IPS DF 19.7 (cell line): ENCODE measurements around the gene USP11.
"Not testable (repeated sequence)": the region's sequence is repeated elsewhere in the genome, so short reads cannot be mapped to it uniquely, and the experiment has no call there.

ENCODE experiments used
- DNase-seq: peaks from one replicate; pipeline ENCODE4 v3.0.0-alpha.2; 2013; ENCODE audit warnings: low read depth, low spot score

USP11 gene

DNA sequence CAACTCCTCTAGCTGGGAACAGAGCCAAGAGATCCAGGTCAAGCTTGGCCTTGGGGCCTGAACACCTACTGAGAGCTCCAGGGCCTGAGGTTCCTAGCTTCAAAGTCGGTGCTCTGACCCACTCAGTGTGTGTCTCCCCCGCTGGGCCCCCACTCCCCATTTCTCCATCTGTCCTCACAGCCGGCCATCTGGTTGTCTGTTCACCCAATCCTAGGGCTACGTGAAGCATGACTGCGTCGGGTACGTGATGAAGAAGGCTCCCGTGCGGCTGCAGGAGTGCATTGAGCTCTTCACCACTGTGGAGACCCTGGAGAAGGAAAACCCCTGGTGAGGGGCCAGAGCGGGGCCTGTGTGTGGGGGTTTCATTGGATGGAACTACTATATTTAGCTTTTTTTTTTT is 12.3 kb downstream of the USP11 start:
- no peak for DNase-seq

DNA sequence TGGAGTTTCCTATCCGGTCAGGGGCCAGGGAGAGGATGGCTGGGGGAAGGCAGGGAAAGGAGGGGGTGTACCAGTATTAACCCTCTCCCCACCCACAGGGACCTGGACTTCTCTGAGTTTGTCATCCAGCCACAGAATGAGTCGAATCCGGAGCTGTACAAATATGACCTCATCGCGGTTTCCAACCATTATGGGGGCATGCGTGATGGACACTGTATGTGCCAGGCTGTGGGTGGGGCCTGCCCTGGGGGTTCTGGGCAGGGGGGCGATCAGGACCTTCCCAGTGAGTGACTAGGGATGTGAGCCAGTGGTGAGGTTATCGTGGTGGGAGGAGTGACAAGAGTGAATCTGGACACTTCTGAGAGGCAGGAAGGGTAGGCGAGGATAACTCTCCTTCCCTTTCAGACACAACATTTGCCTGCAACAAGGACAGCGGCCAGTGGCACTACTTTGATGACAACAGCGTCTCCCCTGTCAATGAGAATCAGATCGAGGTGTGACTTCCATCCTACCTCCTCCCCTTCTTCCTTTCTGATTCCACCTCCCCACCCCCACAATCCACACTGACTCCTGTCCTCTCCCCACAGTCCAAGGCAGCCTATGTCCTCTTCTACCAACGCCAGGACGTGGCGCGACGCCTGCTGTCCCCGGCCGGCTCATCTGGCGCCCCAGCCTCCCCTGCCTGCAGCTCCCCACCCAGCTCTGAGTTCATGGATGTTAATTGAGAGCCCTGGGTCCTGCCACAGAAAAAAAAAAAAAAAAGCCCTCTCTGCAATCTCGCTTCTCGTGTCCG is 14.6 kb downstream of the USP11 start:
- no peak for DNase-seq

DNA sequence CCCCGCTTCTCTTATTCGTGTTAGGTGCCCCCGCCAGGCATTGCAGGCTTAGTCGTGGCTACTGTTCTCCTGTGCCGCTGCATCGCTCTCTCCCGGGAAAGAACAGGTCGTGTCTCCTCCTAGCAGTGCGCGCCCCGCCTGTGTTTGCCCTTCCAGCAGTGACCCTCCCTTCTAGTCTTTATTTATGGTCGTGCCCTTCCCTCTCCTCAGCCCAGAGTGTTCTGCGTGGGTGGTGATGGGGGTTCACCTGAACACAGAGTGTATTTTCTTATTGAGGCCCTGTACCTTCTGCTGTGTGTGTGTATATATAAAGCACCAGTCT is 15.2 kb downstream of the USP11 start:
- DNase-seq: no peak

DNA sequence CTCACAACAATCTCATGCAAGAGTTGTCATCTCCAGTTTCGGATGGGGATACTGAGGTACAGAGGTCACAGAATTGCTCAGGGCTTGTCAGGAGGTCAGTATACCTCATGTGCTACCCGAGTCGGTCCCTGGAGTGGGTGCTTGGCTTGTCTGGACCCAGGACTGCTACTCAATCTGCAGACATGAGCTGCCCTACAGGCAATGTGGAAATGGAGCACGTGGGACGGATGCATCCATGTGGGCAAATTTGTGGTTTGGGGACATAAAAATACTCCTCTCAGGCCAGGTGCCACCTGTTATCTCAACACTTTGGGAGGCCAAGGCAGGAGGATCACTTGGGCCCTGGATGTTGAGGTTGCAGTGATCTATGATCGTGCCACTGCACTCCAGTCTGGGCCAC is 15.8 kb downstream of the USP11 start:
- no peak for DNase-seq

DNA sequence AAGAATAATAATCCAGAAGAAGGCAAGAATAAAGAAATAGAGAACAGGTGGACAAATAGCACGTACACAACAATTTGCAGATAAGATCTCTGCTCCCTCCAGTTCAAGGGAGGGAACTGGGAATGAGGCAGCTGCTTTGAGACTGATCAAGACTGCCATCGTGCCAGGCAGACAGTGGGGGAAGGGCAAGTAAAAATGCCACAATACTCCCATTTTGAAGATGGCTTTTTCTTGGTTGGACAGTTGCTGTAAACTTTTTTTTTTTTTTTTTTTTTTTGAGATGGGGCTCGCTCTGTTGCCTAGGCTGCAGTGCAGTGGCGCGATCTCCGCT is 17.2 kb downstream of the USP11 start:
- DNase-seq: no peak

DNA sequence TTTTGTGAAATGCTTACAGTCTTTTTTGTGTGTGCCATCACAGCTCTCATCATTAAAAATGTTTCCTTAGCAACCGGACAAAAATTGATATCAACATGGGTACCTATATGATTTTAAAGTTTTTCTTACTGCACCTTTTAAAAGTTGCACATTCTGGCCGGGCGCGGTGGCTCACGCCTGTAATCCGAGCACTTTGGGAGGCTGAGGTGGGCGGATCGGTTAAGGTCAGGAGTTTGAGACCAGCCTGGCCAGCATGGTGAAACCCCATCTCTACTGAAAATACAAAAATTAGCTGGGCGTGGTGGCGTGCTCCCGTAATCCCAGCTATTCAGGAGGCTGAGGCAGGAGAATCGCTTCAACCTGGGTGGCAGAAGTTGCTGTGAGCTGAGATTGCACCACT is 24.8 kb downstream of the USP11 start:
- DNase-seq: not testable (repeated sequence)

DNA sequence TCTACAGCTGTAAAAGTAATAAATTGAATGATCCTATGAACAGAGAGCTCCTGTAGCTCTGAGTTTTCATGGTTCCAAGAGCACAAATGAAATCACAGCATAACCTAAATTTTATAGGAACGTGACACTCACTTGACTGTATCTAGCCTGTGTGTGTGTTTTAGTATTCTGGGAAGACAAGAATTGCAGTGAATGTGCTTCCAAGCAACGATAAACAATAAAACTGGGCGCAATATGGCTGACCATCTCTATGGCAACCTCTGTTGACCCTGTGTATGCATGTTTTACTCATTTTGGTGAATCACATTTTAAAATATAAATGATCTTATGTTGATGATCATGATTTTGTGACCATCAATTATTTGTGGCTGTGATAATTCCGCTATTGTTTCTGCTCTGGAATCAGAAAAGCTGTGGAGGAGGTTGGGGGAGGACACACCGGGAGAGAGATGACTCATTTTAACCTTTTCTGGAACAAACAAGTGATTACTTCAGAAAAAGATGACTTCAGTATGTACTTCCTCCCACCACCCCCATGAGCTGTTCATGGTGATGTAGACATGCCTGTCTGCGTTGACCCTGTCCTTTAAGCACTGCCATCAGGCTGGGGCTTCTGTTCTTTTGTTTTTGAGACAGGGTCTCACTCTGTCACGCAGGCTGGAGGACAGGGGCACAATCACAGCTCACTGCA is 31.8 kb downstream of the USP11 start:
- no peak for DNase-seq

DNA sequence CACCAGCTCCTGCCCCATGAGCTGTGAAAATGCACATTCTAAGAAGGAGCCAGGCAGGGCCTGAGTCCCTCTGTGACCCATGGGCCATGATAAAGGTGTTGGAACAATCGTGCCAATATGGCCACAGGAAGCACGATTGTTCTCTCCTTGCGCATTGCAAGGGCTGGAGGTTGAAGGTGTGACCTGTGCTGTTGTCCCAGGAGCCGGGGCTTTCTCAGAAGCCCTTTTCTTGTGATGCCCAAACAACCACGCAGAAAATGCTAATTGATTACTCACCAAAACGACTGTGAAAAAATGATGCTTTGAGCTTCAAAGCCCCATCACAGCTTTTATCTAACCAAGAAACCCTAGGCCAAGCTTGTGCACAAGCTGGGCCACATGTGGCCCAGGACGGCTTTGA is 33.8 kb downstream of the USP11 start:
- DNase-seq: no peak

DNA sequence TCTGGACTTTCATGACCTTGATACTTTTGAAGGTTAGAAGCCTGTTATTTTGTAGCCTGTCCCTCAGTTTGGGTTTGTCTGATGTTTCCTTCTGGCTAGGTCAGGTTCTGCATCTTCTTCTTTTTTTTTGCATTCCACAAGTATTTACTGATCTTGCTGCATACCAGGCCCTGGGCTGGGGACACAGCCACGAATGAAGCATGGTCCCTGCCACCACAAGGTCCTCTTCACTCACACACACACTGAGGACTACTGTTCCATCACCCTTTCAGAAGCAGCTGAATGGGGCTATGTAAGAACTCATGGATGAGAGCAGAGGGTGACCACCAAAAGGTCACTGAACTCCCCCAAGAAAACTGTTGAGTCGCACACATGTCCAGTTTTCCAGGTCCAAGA is 39.2 kb downstream of the USP11 start:
- DNase-seq: no peak

DNA sequence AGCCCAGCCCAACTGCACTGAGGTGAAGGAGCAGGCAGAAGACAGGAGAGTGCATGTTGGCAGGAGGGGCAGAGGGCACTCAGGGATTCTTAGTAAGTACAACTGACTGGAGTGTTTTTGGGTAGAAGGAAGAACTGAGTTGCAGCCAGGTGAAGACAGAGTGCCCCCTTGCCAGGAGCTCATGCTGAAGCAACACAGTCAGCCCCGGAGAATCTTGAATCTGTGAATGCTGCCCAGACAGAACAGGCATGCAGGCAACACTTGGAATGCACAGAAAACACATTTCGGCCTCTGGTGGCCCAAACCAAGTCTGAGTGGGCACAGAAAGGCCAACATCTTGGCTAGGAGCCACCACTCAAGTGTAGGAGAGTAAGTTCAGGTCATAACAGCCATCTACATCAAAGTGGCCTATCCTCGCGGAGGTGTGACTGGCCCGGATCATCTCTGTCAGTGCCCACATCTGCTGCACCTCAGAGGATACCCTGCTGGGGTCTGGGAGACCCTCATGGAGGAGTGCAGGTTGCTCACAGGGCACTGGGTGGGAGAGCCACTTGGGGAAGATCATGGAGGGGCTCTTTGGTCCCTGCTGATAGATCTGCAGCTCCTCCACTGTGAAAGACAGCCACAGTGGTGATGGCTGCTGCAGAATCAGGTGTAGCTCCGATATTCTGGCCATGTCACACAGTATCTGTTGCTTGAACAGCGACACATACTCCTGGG is 40.4 kb downstream of the USP11 start:
- DNase-seq: no peak

DNA sequence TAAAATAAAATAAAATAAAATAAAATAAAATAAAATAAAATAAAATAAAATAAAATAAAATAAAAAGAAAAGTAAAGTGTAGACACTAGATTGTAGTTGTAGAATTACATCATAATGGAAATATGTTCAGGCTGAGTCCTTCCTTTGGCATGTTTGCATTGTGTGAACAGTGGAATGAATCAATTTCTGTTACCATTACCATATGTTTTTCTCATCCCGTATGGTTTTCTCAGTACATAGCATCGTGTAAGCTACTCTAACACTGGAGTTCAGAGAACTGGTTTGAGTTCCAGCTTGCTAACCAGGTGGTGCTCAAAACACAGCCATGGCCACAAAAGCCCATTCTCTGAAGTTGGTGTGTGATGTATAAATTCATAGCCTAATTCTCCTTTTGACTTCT is 45.9 kb downstream of the USP11 start:
- DNase-seq: no peak

DNA sequence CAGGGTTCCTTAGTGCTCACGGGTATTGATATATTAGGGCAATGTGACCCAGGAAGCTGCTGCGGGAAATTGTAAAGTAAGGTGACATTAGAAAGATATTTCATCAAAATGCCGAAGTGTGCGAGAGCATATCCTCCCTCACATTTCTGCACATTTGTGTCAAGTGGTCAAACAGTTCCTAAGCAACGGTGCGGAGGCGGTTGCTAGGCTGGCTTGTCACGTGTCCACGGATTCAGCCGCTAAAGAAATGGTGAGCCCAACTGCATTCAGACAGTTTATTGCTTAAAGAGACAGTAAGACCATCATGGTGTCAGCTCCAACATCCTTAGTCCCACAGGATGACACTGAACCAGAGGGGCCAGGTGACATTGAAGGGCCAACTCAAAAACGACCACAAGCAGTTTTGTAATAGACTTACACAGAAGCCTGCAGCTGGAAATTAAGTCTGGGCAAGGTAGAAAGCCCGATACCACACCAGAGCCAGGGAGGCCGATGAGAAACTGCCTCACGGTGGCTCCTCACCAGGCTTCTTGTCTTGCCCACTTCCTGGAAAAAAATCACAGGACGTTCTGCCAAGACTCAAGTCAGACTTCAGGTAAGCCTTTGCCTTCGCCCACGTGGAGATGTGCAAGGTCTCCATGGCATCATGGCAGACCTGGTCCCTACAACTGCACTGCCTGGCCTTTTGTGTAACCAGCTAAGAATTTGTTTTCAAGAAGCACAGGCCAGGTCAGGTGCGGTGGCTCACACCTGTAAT is 50.4 kb downstream of the USP11 start:
- DNase-seq: no peak

DNA sequence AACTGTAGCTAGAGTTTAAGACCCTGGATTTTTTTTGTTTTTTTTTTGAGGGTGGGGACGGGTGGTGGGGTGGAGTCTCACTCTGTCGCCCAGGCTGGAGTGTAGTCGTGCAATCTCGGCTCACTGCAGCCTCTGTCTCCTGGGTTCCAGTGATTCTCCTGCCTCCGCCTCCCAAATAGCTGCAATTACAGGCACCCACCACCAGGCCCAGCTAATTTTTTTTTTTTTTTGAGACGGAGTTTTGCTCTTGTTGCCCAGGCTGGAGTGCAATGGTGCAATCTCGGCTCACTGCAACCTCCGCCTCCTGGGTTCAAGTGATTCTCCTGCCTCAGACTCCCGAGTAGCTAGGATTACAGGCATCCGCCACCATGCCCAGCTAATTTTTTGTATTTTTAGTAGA is 51.8 kb downstream of the USP11 start:
- DNase-seq: not testable (repeated sequence)

DNA sequence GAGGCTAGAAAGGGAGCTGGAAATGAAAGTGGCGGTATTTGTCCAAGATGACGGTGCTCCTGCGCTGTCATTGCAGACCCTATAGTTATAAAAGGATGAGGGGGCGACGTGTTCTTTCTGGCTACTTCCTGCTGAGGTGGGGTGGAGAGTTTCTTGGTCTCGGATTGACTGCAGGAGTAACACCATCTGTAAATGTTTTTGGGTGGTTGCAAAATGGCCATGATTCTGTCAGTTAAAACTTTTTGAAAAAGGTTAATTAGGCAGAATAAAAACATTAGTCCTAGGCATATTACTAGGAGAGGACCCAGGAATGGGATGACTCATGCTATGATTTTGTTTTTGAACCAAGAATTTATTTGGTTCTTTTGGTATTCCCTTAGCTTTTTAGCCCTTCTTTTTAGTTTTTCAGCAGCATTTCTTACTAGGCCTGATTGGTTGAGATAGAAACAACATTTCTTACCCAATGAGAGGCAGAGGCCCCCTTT is 53.1 kb downstream of the USP11 start:
- no peak for DNase-seq

DNA sequence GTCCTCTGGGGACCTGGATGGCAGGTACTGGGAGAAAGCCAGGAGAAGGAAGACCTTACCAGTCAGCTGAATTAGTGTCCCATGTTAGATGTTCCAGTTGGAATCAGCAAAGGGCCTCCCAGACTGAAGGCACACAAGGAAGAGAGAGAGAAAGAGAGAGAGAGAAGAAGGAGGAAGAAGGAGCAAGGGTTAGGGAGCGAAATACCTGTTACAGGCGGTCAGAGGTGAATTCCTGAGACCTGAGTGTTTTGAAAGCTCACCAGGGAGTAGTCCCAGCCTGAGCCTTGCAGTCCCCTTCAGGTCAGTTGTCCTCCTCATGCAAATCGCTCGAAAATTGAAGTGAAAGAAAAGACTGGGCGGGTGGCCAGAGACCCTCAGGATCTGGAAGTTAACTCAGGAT is 60.3 kb downstream of the USP11 start:
- no peak for DNase-seq

DNA sequence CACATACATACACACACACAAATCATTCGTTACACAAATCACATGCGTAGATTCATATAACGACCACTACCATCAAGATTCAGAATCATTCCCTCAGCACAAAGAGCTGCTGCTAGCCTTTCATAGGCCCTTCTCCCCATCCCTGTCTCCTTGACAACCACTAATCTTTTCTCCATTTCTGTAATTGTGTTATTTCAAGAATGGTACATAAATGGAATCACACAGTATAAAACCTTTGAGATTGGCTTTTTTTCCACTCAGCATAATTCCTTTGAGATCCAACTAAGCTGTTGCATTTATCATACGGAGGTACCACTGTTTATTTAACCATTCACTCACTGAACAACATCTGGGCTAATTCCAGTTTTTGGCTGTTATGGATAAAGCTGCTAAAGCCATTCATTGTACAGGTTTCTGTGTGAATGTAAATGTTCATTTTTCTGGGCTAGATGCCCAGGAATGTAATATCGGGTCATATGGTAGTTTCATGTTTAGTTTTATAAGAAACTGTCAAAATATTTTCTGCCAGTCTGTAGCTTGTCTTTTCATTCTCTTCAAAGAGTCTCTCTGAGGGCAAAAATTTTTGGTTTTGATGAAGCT is 64.1 kb downstream of the USP11 start:
- no peak for DNase-seq

DNA sequence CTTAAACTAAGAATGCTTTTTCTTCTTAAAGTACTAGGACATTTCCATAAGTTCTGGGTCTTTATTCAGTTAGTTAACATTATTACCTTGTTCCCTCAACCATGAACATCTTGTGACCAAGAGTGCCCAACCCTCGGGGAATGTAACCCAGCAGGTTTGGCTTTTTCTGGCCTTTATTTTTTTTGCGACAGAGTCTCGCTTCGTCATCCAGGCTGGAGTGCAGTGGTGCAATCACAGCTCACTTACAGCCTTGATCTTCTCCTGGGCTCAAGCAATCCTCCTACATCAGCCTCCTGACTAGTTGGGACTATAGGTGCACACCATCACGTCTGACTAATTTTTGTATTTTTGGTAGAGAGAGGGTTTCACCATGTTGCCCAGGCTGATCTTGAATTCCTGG is 65.1 kb downstream of the USP11 start:
- DNase-seq: no peak
